Naive thymus-derived CD4-positive, alpha-beta T cell (primary cell): ENCODE measurements around the gene ZFYVE9. TPM values are rescaled to one million over a fixed set of nuclear protein-coding genes. Genes with fewer than 3 reads are reported as not detected.
A peak's percentile ranks its signal among the peaks of the same experiment; 100 is the strongest.

Experiments
- ATAC-seq: fragments of 150-1000 bp; cut with Tn5 transposase; 2 replicates; pipeline ENCODE4 v1.10.0; 2021; ENCODE audit warnings: mild to moderate bottlenecking, moderate library complexity
- CTCF ChIA-PET: fragments of 350-600 bp; sonication (Branson Sonifier 250); formaldehyde crosslinking; loops from one replicate; lab custom pipeline; 2021; ENCODE audit warnings: antibody characterized with exemption; lab: Charles Lee
- POLR2A ChIA-PET: fragments of 350-600 bp; sonication (Branson Sonifier 250); formaldehyde crosslinking; loops from one replicate; lab custom pipeline; 2021; ENCODE audit warnings: antibody characterized with exemption, inconsistent platforms; lab: Charles Lee
- DNase-seq, 9 donors: peaks; one replicate each; pipeline versions ENCODE4 v3.0.0 to v3.0.0-alpha.2; 2020 to 2022; ENCODE audit warnings: mixed read lengths in 1 of 9
- H3K27ac ChIP-seq: one replicate; pipeline ENCODE4 v1.7.0; 2013; ENCODE audit warnings: mild to moderate bottlenecking, low read depth, low read length, moderate library complexity
- H3K27me3 ChIP-seq, 2 donors: one replicate each; pipeline ENCODE4 v1.7.0; 2013; ENCODE audit warnings: low read length in 2 of 2, mild to moderate bottlenecking in 2 of 2, moderate library complexity in 2 of 2; ENCODE audit not compliant: control insufficient read depth in 2 of 2, insufficient read depth in 2 of 2
- H3K36me3 ChIP-seq, 3 experiments: 1 replicate in 2 of 3; 2 replicates in 1 of 3; pipeline ENCODE4 v1.7.0; 2013; ENCODE audit warnings: low read length in 3 of 3, mild to moderate bottlenecking in 3 of 3, moderate library complexity in 1 of 3; ENCODE audit not compliant: insufficient read depth in 3 of 3, control insufficient read depth in 2 of 3
- H3K4me1 ChIP-seq, 2 donors: one replicate each; pipeline ENCODE4 v1.7.0; 2013; ENCODE audit warnings: low read length in 2 of 2, mild to moderate bottlenecking in 2 of 2, moderate library complexity in 1 of 2; ENCODE audit not compliant: control insufficient read depth in 2 of 2, insufficient read depth in 2 of 2
- H3K4me3 ChIP-seq: 2 replicates; pipeline ENCODE4 v1.7.0; 2013; ENCODE audit warnings: mild to moderate bottlenecking, low read length
- H3K9me3 ChIP-seq, 3 experiments: 1 replicate in 2 of 3; 2 replicates in 1 of 3; pipeline ENCODE4 v1.7.0; 2013; ENCODE audit warnings: low read length in 3 of 3; ENCODE audit not compliant: control insufficient read depth in 2 of 3
- H3K27ac Mint-ChIP-seq, 9 donors: one replicate each; pipeline ENCODE4 v1.8.0; 2020 to 2022; ENCODE audit warnings: mixed read lengths in 9 of 9, mild to moderate bottlenecking in 8 of 9, moderate library complexity in 5 of 9, inconsistent platforms in 2 of 9
- H3K27me3 Mint-ChIP-seq, 5 donors: one replicate each; pipeline ENCODE4 v1.8.0; 2021 to 2022; ENCODE audit warnings: mixed read lengths in 5 of 5, mild to moderate bottlenecking in 1 of 5
- H3K36me3 Mint-ChIP-seq, 5 donors: one replicate each; pipeline ENCODE4 v1.8.0; 2020 to 2022; ENCODE audit warnings: mixed read lengths in 5 of 5, mild to moderate bottlenecking in 3 of 5, inconsistent platforms in 1 of 5
- H3K4me1 Mint-ChIP-seq, 7 donors: one replicate each; pipeline ENCODE4 v1.8.0; 2020 to 2022; ENCODE audit warnings: mixed read lengths in 7 of 7, mild to moderate bottlenecking in 3 of 7, inconsistent platforms in 1 of 7
- H3K4me3 Mint-ChIP-seq, 10 donors: one replicate each; pipeline ENCODE4 v1.8.0; 2020 to 2022; ENCODE audit warnings: mild to moderate bottlenecking in 10 of 10, mixed read lengths in 10 of 10, moderate library complexity in 6 of 10, inconsistent platforms in 2 of 10
- H3K9me3 Mint-ChIP-seq, 11 donors: one replicate each; pipeline ENCODE4 v1.8.0; 2020 to 2022; ENCODE audit warnings: mixed read lengths in 11 of 11, mild to moderate bottlenecking in 4 of 11, inconsistent platforms in 1 of 11, moderate library complexity in 1 of 11
- intact Hi-C, 2 donors: fragments of 100-400 bp; cut with micrococcal nuclease; formaldehyde crosslinking; loops; one replicate each; pipeline ENCODE4 v1.15.1; 2023
- polyA plus RNA-seq, 2 donors: library from polyadenylated mRNA; unstranded; fragments of 300-500 nt; fragmentation: Illumina TruSeq; gene quantifications; one replicate each; pipeline ENCODE4 v1.2.3, GENCODE V29; 2021
- total RNA-seq, 6 experiments: library from RNA in 5 of 6; stranded (reverse) in 5 of 6; gene quantifications; 1 replicate in 5 of 6; 2 replicates in 1 of 6; pipeline ENCODE4 v1.2.3 and lab custom pipeline; 2021 to 2026

The ZFYVE9 gene
- total and polyA plus RNA-seq, 7 experiments from 2014 or later = 1.8 to 13.9 (median 5.0) TPM

DNA sequence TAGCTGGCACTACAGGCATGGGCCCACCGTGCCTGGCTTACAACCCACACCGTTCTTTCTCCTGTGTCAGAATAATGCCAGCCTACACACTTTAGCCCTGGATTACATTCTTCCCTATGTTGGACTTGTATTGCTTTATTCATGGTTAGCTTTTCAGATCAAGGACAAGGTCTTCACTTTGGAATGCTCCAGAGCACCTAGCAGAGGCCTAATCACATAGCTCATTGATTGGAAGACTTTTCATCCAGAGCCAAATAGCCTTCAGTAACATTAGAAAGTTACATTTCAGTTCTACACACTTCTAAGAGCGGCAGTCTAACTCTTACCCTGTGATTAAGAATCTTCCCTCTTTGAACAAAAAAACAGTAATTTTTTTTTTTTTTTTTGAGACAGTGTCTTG is 29.4 kb upstream of the ZFYVE9 start:
- no peaks in the 10 kb centered on the region for H3K36me3 Mint-ChIP-seq
- no peak for DNase-seq
- H3K27ac Mint-ChIP-seq = no peak overlapping the region
- no peak overlapping the region for H3K27ac ChIP-seq
- H3K4me1 ChIP-seq = no peaks in the 10 kb centered on the region
- H3K4me3 Mint-ChIP-seq = no peak overlapping the region
- ATAC-seq = no peak
- H3K4me1 Mint-ChIP-seq = peaks cover 0 to 2% (median 0%) of the 10 kb centered on the region in 7 donors
- H3K36me3 ChIP-seq = no peaks in the 10 kb centered on the region
- no peaks in the 10 kb centered on the region for H3K9me3 ChIP-seq
- H3K9me3 Mint-ChIP-seq = no peaks in the 10 kb centered on the region
- no peak overlapping the region for H3K4me3 ChIP-seq
- ChIA-PET POLR2A (no interaction called here), CTCF (interaction anchor here (0.6 kb wide), 1 partner anchor 228 kb away, joined by 6 read pairs; no protein-coding TSS in a partner anchor)
- no peaks in the 10 kb centered on the region for H3K27me3 ChIP-seq
- H3K27me3 Mint-ChIP-seq = peaks cover 0 to 7% (median 0%) of the 10 kb centered on the region in 5 donors
- intact Hi-C loops = no loop called here

DNA sequence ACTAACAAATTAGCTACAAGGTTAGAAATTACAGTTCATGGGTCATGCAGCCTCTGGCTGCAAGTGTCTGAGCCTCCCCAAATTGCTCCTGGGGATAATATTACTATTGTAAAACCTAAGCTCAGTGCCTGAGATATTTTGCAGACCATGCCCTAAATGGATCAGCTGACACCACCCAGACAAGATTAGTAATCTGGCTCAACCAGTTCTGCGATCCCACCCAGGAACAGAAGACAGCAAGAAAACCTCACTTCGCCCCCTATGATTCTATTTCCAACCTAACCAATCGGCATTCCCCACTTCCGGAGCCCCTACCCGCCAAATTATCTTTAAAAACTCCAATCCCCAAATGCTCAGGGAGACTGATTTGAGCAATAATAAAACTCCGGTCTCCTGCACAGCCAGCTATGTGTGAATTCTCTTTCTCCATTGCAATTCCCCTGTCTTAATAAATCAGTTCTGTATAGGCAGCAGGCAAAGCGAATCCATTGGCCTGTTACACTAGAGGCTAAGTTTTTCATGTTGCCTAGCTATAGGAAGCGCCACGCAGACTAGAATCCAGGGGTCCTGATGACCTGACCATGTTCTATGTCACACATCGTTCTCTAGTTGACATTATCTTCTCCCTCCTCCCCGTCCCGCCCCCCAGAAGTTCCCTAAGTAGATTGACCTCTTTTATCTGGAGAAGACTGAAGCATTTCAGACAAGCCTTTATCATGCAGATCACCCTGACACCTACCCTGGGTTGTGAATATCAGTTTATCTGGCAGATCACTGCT is 22.4 kb upstream of the ZFYVE9 start:
- no peaks in the 10 kb centered on the region for H3K27me3 ChIP-seq
- Mint-ChIP-seq H3K4me3 (no peak overlapping the region), H3K9me3 (no peaks in the 10 kb centered on the region), H3K4me1 (peaks cover 0 to 4% (median 0%) of the 10 kb centered on the region in 7 donors), H3K27me3 (peaks cover 0 to 13% (median 0%) of the 10 kb centered on the region in 5 donors), H3K27ac (no peak overlapping the region), H3K36me3 (no peaks in the 10 kb centered on the region)
- no peak overlapping the region for H3K27ac ChIP-seq
- ChIA-PET CTCF (no interaction called here), POLR2A (no interaction called here)
- no peak overlapping the region for H3K4me3 ChIP-seq
- intact Hi-C loops = no loop called here
- no peak for DNase-seq
- H3K36me3 ChIP-seq = no peaks in the 10 kb centered on the region
- no peaks in the 10 kb centered on the region for H3K9me3 ChIP-seq
- no peaks in the 10 kb centered on the region for H3K4me1 ChIP-seq
- no peak for ATAC-seq

DNA sequence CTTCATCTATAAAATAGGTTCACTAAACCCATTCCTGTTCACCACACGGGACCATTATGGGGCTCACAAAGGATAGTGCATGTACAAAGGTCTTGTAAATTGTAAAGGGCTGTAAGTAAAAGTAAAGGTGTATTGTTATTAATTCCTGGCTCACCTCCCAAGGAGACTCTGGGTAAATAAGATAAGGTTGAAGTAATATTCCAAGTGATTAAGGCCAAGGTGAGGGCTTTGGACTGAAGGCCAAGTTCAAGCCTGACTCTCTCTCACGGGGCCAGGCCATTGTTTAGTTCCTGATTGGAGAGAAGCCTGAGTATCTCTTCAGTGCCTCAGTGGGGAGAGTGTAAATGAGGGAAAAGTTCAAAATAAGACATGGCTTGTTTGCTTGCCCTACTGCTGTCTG is 19.5 kb upstream of the ZFYVE9 start:
- POLR2A ChIA-PET = interaction anchor here (0.6 kb wide), 1 partner anchor 40 kb away, joined by 8 read pairs; no protein-coding TSS in a partner anchor

GRCh38 chr1:52123622-52124021 is 18.3 kb upstream of the ZFYVE9 start:
- ChIA-PET CTCF (no interaction called here), POLR2A (no interaction called here)
- no peak overlapping the region for H3K27ac Mint-ChIP-seq
- no peaks in the 10 kb centered on the region for H3K36me3 Mint-ChIP-seq
- no peaks in the 10 kb centered on the region for H3K4me1 ChIP-seq
- DNase-seq (no peak), ATAC-seq (no peak)
- no peak overlapping the region for H3K4me3 ChIP-seq
- H3K27me3 ChIP-seq = no peaks in the 10 kb centered on the region
- H3K9me3 ChIP-seq = no peaks in the 10 kb centered on the region
- H3K36me3 ChIP-seq = no peaks in the 10 kb centered on the region
- H3K27ac ChIP-seq = no peak overlapping the region
- intact Hi-C loops = no loop called here
- H3K4me1 Mint-ChIP-seq = peaks cover 0 to 2% (median 0%) of the 10 kb centered on the region in 7 donors
- peaks cover 0 to 35% (median 9%) of the 10 kb centered on the region in 5 donors for H3K27me3 Mint-ChIP-seq
- H3K9me3 Mint-ChIP-seq = peaks cover 0 to 2% (median 0%) of the 10 kb centered on the region in 11 donors
- H3K4me3 Mint-ChIP-seq = no peak overlapping the region

More for the DNA sequence above, 19.5 kb upstream of the ZFYVE9 start:
- no peak overlapping the region for H3K4me3 Mint-ChIP-seq
- H3K27me3 Mint-ChIP-seq = peaks cover 0 to 25% (median 9%) of the 10 kb centered on the region in 5 donors
- Histone ChIP-seq H3K27ac (no peak overlapping the region), H3K4me3 (no peak overlapping the region), H3K27me3 (no peaks in the 10 kb centered on the region), H3K9me3 (no peaks in the 10 kb centered on the region), H3K36me3 (no peaks in the 10 kb centered on the region), H3K4me1 (no peaks in the 10 kb centered on the region)
- CTCF ChIA-PET = no interaction called here
- no peak overlapping the region for H3K27ac Mint-ChIP-seq
- H3K4me1 Mint-ChIP-seq = peaks cover 0 to 4% (median 0%) of the 10 kb centered on the region in 7 donors
- H3K9me3 Mint-ChIP-seq = peaks cover 0 to 2% (median 0%) of the 10 kb centered on the region in 11 donors
- DNase-seq = no peak
- no peak for ATAC-seq
- no peaks in the 10 kb centered on the region for H3K36me3 Mint-ChIP-seq
- intact Hi-C loops = no loop called here

- peaks cover 0 to 44% (median 9%) of the 10 kb centered on the region in 5 donors for H3K27me3 Mint-ChIP-seq
- H3K36me3 ChIP-seq = no peaks in the 10 kb centered on the region
- H3K36me3 Mint-ChIP-seq = no peaks in the 10 kb centered on the region
- DNase-seq (no peak), ATAC-seq (no peak)
- no peaks in the 10 kb centered on the region for H3K9me3 ChIP-seq
- peaks cover 0 to 2% (median 0%) of the 10 kb centered on the region in 7 donors for H3K4me1 Mint-ChIP-seq
- ChIA-PET CTCF (no interaction called here), POLR2A (no interaction called here)
- H3K4me3 Mint-ChIP-seq = no peak overlapping the region
- intact Hi-C loops = loop anchor here (5.0 kb wide), 2 partner anchors 241 to 561 kb away; partner anchors contain the start of gene CC2D1B (in 1 of the 2)
- H3K27me3 ChIP-seq = no peaks in the 10 kb centered on the region
- no peaks in the 10 kb centered on the region for H3K4me1 ChIP-seq
- no peak overlapping the region for H3K27ac ChIP-seq
- H3K9me3 Mint-ChIP-seq = peaks cover 0 to 2% (median 0%) of the 10 kb centered on the region in 11 donors
- no peak overlapping the region for H3K27ac Mint-ChIP-seq
- no peak overlapping the region for H3K4me3 ChIP-seq
These were observed 16.0 kb upstream of the ZFYVE9 start for GRCh38 chr1:52125736-52126359.

DNA sequence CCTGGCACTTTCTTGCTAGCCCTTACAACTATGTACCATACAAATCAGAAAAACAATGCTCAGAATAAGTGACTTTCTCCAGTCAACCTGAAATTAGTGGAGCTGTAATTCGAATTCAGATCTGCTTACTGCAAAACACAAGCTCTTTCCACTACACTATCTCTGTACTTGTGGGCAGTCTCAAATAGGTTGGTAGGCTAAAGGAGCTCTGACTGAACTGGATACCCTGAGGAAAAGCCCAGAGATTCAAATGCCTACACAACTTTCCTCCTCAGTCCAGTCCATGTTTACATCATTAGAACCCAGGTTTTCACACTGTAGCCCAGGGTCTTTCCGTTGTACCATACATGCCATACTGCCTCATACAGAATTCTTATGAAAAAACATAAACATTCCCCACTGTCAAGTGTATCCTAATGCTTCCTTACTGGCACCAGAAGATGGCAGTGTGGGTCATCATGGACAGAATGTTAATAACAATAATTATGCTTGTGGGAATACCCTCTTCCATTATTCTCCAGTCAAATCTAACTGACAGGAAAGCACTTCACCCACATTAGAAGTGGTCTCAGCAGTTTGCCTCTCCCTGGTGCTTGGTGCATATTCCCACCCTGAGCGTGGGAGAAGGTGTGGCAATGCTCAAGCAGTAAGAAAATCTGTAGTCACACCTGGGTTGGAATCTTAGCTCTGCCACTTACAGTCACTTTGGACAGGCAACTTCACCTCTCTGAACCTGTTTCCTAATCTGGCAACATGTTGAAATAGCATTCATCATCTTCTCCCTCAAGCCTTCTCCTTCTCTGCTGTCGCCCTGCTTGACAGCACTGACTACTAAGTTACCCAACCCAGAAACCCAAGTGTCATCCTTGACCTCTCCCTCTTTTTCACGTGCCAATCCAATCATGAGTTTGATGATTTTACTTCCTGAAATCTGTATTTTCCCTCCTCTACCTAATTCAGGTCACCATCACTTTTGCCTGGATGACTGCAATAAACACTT is 14.4 kb upstream of the ZFYVE9 start:
- Mint-ChIP-seq H3K27ac (no peak overlapping the region), H3K27me3 (peaks cover 0 to 47% (median 9%) of the 10 kb centered on the region in 5 donors), H3K9me3 (peaks cover 0 to 2% (median 0%) of the 10 kb centered on the region in 11 donors), H3K4me3 (no peak overlapping the region), H3K4me1 (peaks cover 0 to 4% (median 0%) of the 10 kb centered on the region in 7 donors), H3K36me3 (no peaks in the 10 kb centered on the region)
- intact Hi-C loops = loop anchor here (1.0 to 5.0 kb wide), 5 partner anchors 15 to 560 kb away; partner anchors contain the start of genes CC2D1B (in 1 of the 2) and ZFYVE9 (in 1 of the 2)
- Histone ChIP-seq H3K36me3 (no peaks in the 10 kb centered on the region), H3K4me3 (no peak overlapping the region), H3K4me1 (no peaks in the 10 kb centered on the region), H3K27me3 (no peaks in the 10 kb centered on the region), H3K9me3 (no peaks in the 10 kb centered on the region), H3K27ac (no peak overlapping the region)
- DNase-seq = peak in 3 of 9 donors; percentile 14 to 27 (median 25)
- peak; percentile 64 for ATAC-seq
- ChIA-PET CTCF (interaction anchor here (0.6 to 2.6 kb wide), 2 partner anchors 169 to 552 kb away, joined by 5 to 12 read pairs; no protein-coding TSS in a partner anchor), POLR2A (interaction anchor here (1.1 kb wide), 1 partner anchor 169 kb away, joined by 3 read pairs; no protein-coding TSS in a partner anchor)
